ENCODE measurements around the gene ATP2B3. TPM values are rescaled to one million over a fixed set of nuclear protein-coding genes. Genes with fewer than 3 reads are reported as not detected.

ATP2B3 gene
- polyA plus RNA-seq, 1 donor (not counting 4 experiments of a cell fraction or from before 2014, with no cell fraction given), result not detected

DNA sequence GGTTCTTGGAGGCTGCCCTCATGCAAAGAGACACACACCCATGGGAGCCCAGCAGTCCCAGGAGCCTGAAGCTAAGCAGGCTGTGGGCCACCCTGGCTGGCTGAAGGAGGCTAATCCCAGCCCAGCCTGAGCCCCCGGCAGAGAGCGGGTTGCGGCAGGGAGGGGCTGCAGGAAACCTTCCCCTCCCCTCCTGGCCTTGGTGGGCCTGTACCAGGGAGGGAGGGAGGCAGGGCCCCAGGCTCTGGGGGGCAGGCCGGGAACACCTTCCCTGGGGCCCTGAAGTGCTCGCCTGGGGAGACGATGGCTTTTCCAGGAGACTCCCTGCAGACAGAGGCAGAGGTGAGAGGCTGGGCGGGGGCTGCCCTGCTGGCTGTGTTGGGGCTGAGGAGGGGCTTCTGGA, 19.0 kb upstream of the ATP2B3 start:
- no peak overlapping the region for H3K4me3 ChIP-seq (ENCODE audit: control insufficient read depth in 2 of 3, extremely low read depth in 1 of 3, insufficient read depth in 2 of 3, low read depth in 1 of 3, low read length in 3 of 3)
- TF ChIP-seq, protein P1, sequence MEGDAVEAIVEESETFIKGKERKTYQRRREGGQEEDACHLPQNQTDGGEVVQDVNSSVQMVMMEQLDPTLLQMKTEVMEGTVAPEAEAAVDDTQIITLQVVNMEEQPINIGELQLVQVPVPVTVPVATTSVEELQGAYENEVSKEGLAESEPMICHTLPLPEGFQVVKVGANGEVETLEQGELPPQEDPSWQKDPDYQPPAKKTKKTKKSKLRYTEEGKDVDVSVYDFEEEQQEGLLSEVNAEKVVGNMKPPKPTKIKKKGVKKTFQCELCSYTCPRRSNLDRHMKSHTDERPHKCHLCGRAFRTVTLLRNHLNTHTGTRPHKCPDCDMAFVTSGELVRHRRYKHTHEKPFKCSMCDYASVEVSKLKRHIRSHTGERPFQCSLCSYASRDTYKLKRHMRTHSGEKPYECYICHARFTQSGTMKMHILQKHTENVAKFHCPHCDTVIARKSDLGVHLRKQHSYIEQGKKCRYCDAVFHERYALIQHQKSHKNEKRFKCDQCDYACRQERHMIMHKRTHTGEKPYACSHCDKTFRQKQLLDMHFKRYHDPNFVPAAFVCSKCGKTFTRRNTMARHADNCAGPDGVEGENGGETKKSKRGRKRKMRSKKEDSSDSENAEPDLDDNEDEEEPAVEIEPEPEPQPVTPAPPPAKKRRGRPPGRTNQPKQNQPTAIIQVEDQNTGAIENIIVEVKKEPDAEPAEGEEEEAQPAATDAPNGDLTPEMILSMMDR (optimal IDR thresholded peaks at IDR 0.05 in 1 of 3, IDR thresholded peaks at IDR 0.05 in 1 of 3, conservative IDR thresholded peaks at IDR 0.05 in 1 of 3; ENCODE audit: extremely low read depth in 1 of 3, insufficient read depth in 2 of 3, low read length in 3 of 3), result no peak
- no peak for TF ChIP-seq EZH2 (IDR thresholded peaks at IDR 0.05; ENCODE audit: low read length)
- H3K79me2 ChIP-seq (ENCODE audit: control insufficient read depth, insufficient read depth, low read length), result no peaks in the 10 kb centered on the region
- dilution Hi-C loops (cut with MboI; ENCODE audit: extremely low pct_ligation_motif_present, low sequenced_read_pairs), result no loop called here
- no peaks in the 10 kb centered on the region for H4K20me1 ChIP-seq (ENCODE audit: control insufficient read depth, extremely low read depth, insufficient read depth, low read length)
- H3K9ac ChIP-seq (ENCODE audit: control insufficient read depth, extremely low read depth, insufficient read depth, low read length), result no peak overlapping the region
- H3K4me1 ChIP-seq (ENCODE audit: control insufficient read depth, extremely low read depth, insufficient read depth, low read length), result peaks cover 2% of the 10 kb centered on the region
- DNase-seq (ENCODE audit: low read depth, low spot score) (no peak), FAIRE-seq (no peak)
- H3K9me1 ChIP-seq (ENCODE audit: control insufficient read depth, extremely low read depth, insufficient read depth, low read length), result no peaks in the 10 kb centered on the region
- no peaks in the 10 kb centered on the region for H3K9me3 ChIP-seq (ENCODE audit: control insufficient read depth, low read depth, low read length)
- peaks cover 39% of the 10 kb centered on the region for H3K27me3 ChIP-seq (ENCODE audit: control insufficient read depth, extremely low read depth, insufficient read depth, low read length)
- H3K36me3 ChIP-seq (ENCODE audit: control insufficient read depth in 2 of 2, extremely low read depth in 1 of 2, insufficient read depth in 2 of 2, low read length in 2 of 2), result no peaks in the 10 kb centered on the region
- no peak overlapping the region for H3K27ac ChIP-seq (ENCODE audit: control insufficient read depth, insufficient read depth, low read length)
- no peak overlapping the region for H2AFZ ChIP-seq (ENCODE audit: control insufficient read depth, low read length)
- H3K4me2 ChIP-seq (ENCODE audit: control insufficient read depth, extremely low read depth, insufficient read depth, low read depth, low read length), result no peak overlapping the region

DNA sequence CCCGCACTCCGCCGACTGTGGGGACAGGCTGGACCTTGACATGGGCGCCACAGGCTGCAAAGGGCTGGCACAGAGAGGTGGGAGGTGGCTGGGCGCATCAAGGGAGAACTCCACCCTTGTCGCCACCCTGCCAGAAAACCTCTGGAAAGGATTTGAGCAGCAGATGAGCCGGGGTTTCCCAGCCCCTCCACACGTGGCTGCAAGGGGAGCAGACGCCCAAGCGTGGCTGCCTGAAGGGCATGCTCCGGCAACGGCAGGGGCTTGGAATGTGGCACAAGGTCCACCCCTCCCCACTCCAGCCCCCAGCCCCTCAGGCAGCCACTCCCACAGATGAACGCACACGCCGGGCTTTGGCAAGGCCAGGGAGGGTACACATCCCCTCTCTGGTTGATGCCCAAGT, 18.1 kb upstream of the ATP2B3 start:
- Histone ChIP-seq H3K4me3 (ENCODE audit: control insufficient read depth in 2 of 3, extremely low read depth in 1 of 3, insufficient read depth in 2 of 3, low read depth in 1 of 3, low read length in 3 of 3) (no peak overlapping the region), H3K79me2 (ENCODE audit: control insufficient read depth, insufficient read depth, low read length) (no peaks in the 10 kb centered on the region), H3K9me1 (ENCODE audit: control insufficient read depth, extremely low read depth, insufficient read depth, low read length) (no peaks in the 10 kb centered on the region), H3K9me3 (ENCODE audit: control insufficient read depth, low read depth, low read length) (peaks cover 2% of the 10 kb centered on the region), H3K27me3 (ENCODE audit: control insufficient read depth, extremely low read depth, insufficient read depth, low read length) (peaks cover 35% of the 10 kb centered on the region), H3K4me2 (ENCODE audit: control insufficient read depth, extremely low read depth, insufficient read depth, low read depth, low read length) (no peak overlapping the region), H3K4me1 (ENCODE audit: control insufficient read depth, extremely low read depth, insufficient read depth, low read length) (peaks cover 2% of the 10 kb centered on the region), H4K20me1 (ENCODE audit: control insufficient read depth, extremely low read depth, insufficient read depth, low read length) (no peaks in the 10 kb centered on the region), H2AFZ (ENCODE audit: control insufficient read depth, low read length) (no peak overlapping the region), H3K27ac (ENCODE audit: control insufficient read depth, insufficient read depth, low read length) (no peak overlapping the region), H3K36me3 (ENCODE audit: control insufficient read depth in 2 of 2, extremely low read depth in 1 of 2, insufficient read depth in 2 of 2, low read length in 2 of 2) (no peaks in the 10 kb centered on the region), H3K9ac (ENCODE audit: control insufficient read depth, extremely low read depth, insufficient read depth, low read length) (no peak overlapping the region)
- no peak for FAIRE-seq
- dilution Hi-C loops (cut with MboI; ENCODE audit: extremely low pct_ligation_motif_present, low sequenced_read_pairs), result no loop called here
- no peak for DNase-seq (ENCODE audit: low read depth, low spot score)
- TF ChIP-seq, protein P1 (optimal IDR thresholded peaks at IDR 0.05 in 1 of 3, IDR thresholded peaks at IDR 0.05 in 1 of 3, conservative IDR thresholded peaks at IDR 0.05 in 1 of 3; ENCODE audit: extremely low read depth in 1 of 3, insufficient read depth in 2 of 3, low read length in 3 of 3), result no peak
- TF ChIP-seq EZH2 (IDR thresholded peaks at IDR 0.05; ENCODE audit: low read length), result no peak

Data from keratinocyte (primary cell).